Fibroblast of skin of right biceps (primary cell): ENCODE results near the gene SLC22A5.

ENCODE experiments used
- DNase-seq: peaks from one replicate; pipeline ENCODE4 v3.0.0-alpha.2; 2013

The SLC22A5 gene

GRCh38 chr5:132416306-132417009 is 46.9 kb downstream of the SLC22A5 start:
- DNase-seq, result no peak

- no peak for DNase-seq
Observed at GRCh38 chr5:132417010-132417439, 47.5 kb downstream of the SLC22A5 start.

GRCh38 chr5:132417461-132417860 is 48.0 kb downstream of the SLC22A5 start:
- DNase-seq, result no peak

GRCh38 chr5:132417889-132418485 is 48.5 kb downstream of the SLC22A5 start:
- no peak for DNase-seq

GRCh38 chr5:132418881-132419280 is 49.4 kb downstream of the SLC22A5 start:
- no peak for DNase-seq

GRCh38 chr5:132419502-132420468 is 50.3 kb downstream of the SLC22A5 start:
- peak; percentile 71 for DNase-seq

GRCh38 chr5:132420706-132421272 is 51.3 kb downstream of the SLC22A5 start:
- no peak for DNase-seq

GRCh38 chr5:132421462-132421861 is 52.0 kb downstream of the SLC22A5 start:
- DNase-seq, result no peak

- DNase-seq, result peak; percentile 36
Observed at GRCh38 chr5:132422720-132423437, 53.4 kb downstream of the SLC22A5 start.

GRCh38 chr5:132423438-132423898 is 54.0 kb downstream of the SLC22A5 start:
- DNase-seq, result no peak

- no peak for DNase-seq
Observed at GRCh38 chr5:132424167-132424880, 54.8 kb downstream of the SLC22A5 start.

- DNase-seq, result peak; percentile 90
Observed at GRCh38 chr5:132425009-132425937, 55.8 kb downstream of the SLC22A5 start.

- DNase-seq, result no peak
Observed at GRCh38 chr5:132425975-132426524, 56.5 kb downstream of the SLC22A5 start.

GRCh38 chr5:132426525-132427138 is 57.1 kb downstream of the SLC22A5 start:
- peak; percentile 92 for DNase-seq

- DNase-seq, result no peak
Observed at GRCh38 chr5:132427281-132428146, 58.0 kb downstream of the SLC22A5 start.

GRCh38 chr5:132428147-132428482 is 58.6 kb downstream of the SLC22A5 start:
- DNase-seq, result no peak

- peak; percentile 72 for DNase-seq
Observed at GRCh38 chr5:132428484-132429462, 59.3 kb downstream of the SLC22A5 start.
